A673 (cell line): ENCODE results near the gene HBA1. TPM values are rescaled to one million over a fixed set of nuclear protein-coding genes. Genes with fewer than 3 reads are reported as not detected.

Experiments used
- BruUV-seq: library from RNA; stranded (reverse); fragments of 400-500 nt; replicated peaks from 2 replicates; lab custom pipeline; 2021; lab: Mats Ljungman, UMichigan
- CTCF ChIA-PET: fragments of 300-600 bp; sonication (Branson Sonifier 250); formaldehyde crosslinking; loops from one replicate; lab custom pipeline; 2022; ENCODE audit warnings: antibody characterized with exemption; lab: Charles Lee
- POLR2A ChIA-PET: fragments of 300-600 bp; sonication (Branson Sonifier 250); formaldehyde crosslinking; loops from one replicate; lab custom pipeline; 2022; ENCODE audit warnings: antibody characterized with exemption; ENCODE audit not compliant: low non-redundant PET; lab: Charles Lee
- DNase-seq: peaks from one replicate; pipeline ENCODE4 v3.0.0-alpha.2; 2015; ENCODE audit warnings: low spot score
- H3K27ac ChIP-seq: fragments of 200-600 bp; sonication (generic); 2 replicates; pipeline ENCODE4 v1.5.1; 2016; ENCODE audit warnings: mixed run types, low read depth, mild to moderate bottlenecking, mixed read lengths, antibody characterized with exemption, low read length; ENCODE audit not compliant: poor library complexity, severe bottlenecking
- H3K27me3 ChIP-seq: fragments of 200-600 bp; sonication (generic); replicated peaks from 2 replicates; pipeline ENCODE4 v1.6.1; 2017; ENCODE audit warnings: mixed run types, low read depth, mild to moderate bottlenecking, mixed read lengths, antibody characterized with exemption, low read length; ENCODE audit not compliant: insufficient read depth, poor library complexity
- H3K36me3 ChIP-seq: fragments of 200-600 bp; sonication (generic); 2 replicates; pipeline ENCODE4 v1.6.1; 2016; ENCODE audit warnings: mixed run types, mild to moderate bottlenecking, mixed read lengths, antibody characterized with exemption, low read length; ENCODE audit not compliant: insufficient read depth, poor library complexity, severe bottlenecking
- H3K4me1 ChIP-seq: fragments of 200-600 bp; sonication (generic); 2 replicates; pipeline ENCODE4 v1.6.1; 2017; ENCODE audit warnings: mixed run types, mild to moderate bottlenecking, mixed read lengths, antibody characterized with exemption, low read length; ENCODE audit not compliant: insufficient read depth, poor library complexity, severe bottlenecking
- H3K4me3 ChIP-seq: fragments of 200-600 bp; sonication (generic); 2 replicates; pipeline ENCODE4 v1.5.1; 2016; ENCODE audit warnings: low read depth, mixed run types, mild to moderate bottlenecking, mixed read lengths, low read length; ENCODE audit not compliant: poor library complexity, severe bottlenecking
- H3K9me3 ChIP-seq: fragments of 200-600 bp; sonication (generic); 2 replicates; pipeline ENCODE4 v1.6.1; 2016; ENCODE audit warnings: mixed run types, low read depth, mild to moderate bottlenecking, mixed read lengths, antibody characterized with exemption, low read length; ENCODE audit not compliant: poor library complexity, severe bottlenecking
- EZH2 ChIP-seq: fragments of 200-600 bp; sonication (generic); IDR thresholded peaks from 2 replicates; pipeline ENCODE4 v1.6.1; 2017; ENCODE audit warnings: borderline replicate concordance, low read depth, mild to moderate bottlenecking, mixed read lengths, antibody characterized with exemption, low read length; ENCODE audit not compliant: poor library complexity, severe bottlenecking
- intact Hi-C: fragments of 100-400 bp; cut with micrococcal nuclease; formaldehyde crosslinking; loops from one replicate; pipeline ENCODE4 v1.10.0; 2022; ENCODE audit not compliant: unreplicated experiment
- total RNA-seq: library from RNA; stranded (reverse); gene quantifications from 2 replicates; pipeline ENCODE4 v1.2.3, GENCODE V29; 2021
- TF ChIP-seq, protein P1 (sequence below): fragments of 300-800, 200-600 bp; sonication (generic); conservative IDR thresholded peaks from 2 replicates; pipeline ENCODE4 v1.5.1; 2017; ENCODE audit warnings: low read depth, mild to moderate bottlenecking, antibody characterized with exemption, low read length, moderate library complexity, mixed read lengths

HBA1 gene
- total RNA-seq, 1 experiment from 2014 or later: 5.9 TPM

DNA sequence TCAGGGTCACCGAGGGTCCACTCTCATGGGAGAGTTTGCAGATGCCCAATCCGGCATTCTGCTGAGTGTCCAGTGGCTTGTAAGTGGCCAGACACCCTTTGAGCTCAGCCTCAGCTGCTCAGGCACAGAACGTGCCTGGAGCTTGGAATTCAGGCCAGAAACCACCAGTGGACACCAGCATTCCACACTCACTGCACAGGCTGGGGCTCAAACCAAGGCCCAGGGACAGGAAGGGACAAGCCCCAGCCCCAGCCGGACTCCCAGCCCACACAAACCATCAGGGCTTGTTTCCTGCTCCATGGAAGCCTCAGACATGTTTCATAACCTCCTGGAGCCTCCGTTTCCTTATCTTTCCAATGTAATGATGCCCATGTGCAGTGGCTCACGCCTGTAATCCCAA, 33.0 kb upstream of the HBA1 start:
- no peaks in the 10 kb centered on the region for H3K27me3 ChIP-seq
- DNase-seq: no peak
- CTCF ChIA-PET: interaction anchor here (0.6 kb wide), 1 partner anchor 219 kb away, joined by 5 read pairs; no protein-coding TSS in a partner anchor

DNA sequence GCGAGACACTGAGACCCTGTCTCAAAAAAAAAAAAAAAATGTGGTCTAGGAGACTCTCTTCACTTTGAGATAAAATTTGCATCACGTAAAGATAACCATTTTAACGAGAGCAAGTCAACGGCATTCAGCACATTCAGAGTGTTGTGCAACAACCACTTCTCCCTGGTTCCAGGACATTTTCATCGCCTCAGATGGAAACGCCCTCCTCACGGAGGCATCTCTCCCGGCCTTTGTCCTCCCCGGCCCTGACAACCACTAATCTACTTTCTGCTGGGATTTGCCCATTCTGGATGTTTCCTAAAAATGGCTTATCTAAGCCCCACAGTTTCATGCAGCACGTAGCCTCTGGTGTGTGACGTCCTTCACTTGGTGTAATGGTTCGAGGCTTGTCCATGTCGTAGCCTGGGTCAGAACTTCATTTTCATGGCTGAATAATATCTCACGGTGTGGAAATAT, 31.7 kb upstream of the HBA1 start:
- ChIA-PET POLR2A (no interaction called here), CTCF (no interaction called here)
- BruUV-seq: no TSS peak
- no peak overlapping the region for H3K27ac ChIP-seq
- no peaks in the 10 kb centered on the region for H3K27me3 ChIP-seq
- H3K4me1 ChIP-seq: no peaks in the 10 kb centered on the region
- no peak overlapping the region for H3K4me3 ChIP-seq
- intact Hi-C loops: no loop called here
- DNase-seq: no peak
- no peaks in the 10 kb centered on the region for H3K36me3 ChIP-seq
- no peaks in the 10 kb centered on the region for H3K9me3 ChIP-seq
- TF ChIP-seq, protein P1, sequence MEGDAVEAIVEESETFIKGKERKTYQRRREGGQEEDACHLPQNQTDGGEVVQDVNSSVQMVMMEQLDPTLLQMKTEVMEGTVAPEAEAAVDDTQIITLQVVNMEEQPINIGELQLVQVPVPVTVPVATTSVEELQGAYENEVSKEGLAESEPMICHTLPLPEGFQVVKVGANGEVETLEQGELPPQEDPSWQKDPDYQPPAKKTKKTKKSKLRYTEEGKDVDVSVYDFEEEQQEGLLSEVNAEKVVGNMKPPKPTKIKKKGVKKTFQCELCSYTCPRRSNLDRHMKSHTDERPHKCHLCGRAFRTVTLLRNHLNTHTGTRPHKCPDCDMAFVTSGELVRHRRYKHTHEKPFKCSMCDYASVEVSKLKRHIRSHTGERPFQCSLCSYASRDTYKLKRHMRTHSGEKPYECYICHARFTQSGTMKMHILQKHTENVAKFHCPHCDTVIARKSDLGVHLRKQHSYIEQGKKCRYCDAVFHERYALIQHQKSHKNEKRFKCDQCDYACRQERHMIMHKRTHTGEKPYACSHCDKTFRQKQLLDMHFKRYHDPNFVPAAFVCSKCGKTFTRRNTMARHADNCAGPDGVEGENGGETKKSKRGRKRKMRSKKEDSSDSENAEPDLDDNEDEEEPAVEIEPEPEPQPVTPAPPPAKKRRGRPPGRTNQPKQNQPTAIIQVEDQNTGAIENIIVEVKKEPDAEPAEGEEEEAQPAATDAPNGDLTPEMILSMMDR: no peak
- no peak for TF ChIP-seq EZH2

More for the DNA sequence above, 33.0 kb upstream of the HBA1 start:
- BruUV-seq: no TSS peak
- no peaks in the 10 kb centered on the region for H3K9me3 ChIP-seq
- no peaks in the 10 kb centered on the region for H3K36me3 ChIP-seq
- POLR2A ChIA-PET: no interaction called here
- no peak overlapping the region for H3K27ac ChIP-seq
- no peaks in the 10 kb centered on the region for H3K4me1 ChIP-seq
- H3K4me3 ChIP-seq: no peak overlapping the region
- TF ChIP-seq, protein P1: no peak
- TF ChIP-seq EZH2: no peak
- intact Hi-C loops: no loop called here

DNA sequence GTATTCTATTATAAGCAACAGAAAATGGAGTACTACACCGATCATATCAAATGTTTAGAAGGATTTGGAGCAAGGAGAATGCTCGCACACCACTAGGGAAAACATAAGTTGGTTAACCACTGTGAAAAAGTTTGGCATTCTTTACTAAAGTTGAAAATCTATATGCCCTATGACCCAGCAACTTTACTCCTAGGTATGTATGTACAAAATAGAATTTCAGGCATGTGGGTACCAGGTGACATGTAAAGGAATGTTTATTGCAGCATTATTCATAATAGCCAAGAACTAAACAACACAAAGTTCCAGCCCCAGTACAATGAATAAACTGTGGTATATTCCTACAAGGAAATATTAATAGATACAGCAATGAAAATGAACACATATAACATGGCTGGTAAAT, 29.8 kb upstream of the HBA1 start:
- intact Hi-C loops: no loop called here
- H3K27ac ChIP-seq: no peak overlapping the region
- CTCF ChIA-PET: no interaction called here
- no peaks in the 10 kb centered on the region for H3K9me3 ChIP-seq
- no peak overlapping the region for H3K4me3 ChIP-seq
- no peaks in the 10 kb centered on the region for H3K36me3 ChIP-seq
- BruUV-seq: no TSS peak
- no peak for DNase-seq
- TF ChIP-seq, protein P1: no peak
- no peak for TF ChIP-seq EZH2
- H3K27me3 ChIP-seq: no peaks in the 10 kb centered on the region
- POLR2A ChIA-PET: no interaction called here
- H3K4me1 ChIP-seq: no peaks in the 10 kb centered on the region
